Measurements from ENCODE around the gene LYRM4.

Gene LYRM4

DNA sequence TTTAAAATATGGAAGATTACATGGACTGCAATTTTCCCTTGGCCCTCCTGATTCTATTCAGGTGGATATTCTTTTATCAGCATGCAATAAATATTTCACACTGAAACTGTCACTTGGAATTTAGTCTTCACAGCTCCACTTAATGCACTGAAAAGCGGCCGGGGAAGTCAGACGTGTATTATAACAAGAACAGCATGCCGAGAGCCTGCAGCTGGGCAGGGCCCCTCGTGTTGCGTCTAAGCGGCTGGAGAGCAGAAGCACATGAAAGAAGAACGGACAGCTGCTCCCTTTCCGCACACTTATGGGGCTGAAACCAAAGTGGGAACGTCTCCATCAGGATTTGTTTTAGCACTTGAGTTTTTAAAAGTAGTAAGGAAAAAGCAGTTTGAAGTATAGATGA lies 57.2 kb downstream of the LYRM4 start:
- no peak for DNase-seq

DNA sequence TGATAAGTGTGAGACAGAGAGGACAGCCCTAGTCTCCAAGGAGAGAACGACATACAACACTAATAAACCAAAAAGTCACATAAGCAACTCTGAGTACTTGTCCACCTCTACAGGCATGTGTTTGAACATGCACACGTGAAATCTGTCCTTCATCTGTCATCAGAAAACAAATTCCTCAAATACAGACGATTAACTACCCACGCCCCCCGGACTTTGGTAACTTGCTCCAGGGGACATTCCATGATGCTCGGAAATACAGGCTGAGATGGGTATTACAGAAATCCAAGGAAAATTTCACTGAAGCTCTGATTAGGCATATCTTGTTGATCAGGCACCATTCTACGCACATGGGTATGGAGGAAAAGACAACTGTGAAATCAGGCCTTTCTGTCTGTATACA lies 57.8 kb downstream of the LYRM4 start:
- DNase-seq = no peak

DNA sequence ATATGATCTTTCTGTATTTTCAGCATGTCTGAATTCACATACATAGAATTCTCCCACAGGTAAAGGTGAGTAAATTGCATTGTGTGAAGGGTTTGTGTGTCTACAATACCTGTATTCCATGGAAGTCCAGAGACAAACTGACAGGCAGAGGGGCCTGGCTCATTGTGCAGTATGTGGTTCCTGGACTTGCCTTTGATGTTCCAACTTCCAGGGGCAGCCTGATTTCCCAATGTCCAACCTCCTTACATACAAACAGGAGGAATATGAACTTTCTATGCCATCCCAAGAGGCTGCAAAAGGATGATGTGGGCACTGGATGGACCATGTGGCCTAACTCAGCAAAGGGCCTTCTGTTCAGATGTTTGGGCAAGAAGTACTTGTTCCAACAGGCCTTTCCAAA lies 58.5 kb downstream of the LYRM4 start:
- DNase-seq = no peak

DNA sequence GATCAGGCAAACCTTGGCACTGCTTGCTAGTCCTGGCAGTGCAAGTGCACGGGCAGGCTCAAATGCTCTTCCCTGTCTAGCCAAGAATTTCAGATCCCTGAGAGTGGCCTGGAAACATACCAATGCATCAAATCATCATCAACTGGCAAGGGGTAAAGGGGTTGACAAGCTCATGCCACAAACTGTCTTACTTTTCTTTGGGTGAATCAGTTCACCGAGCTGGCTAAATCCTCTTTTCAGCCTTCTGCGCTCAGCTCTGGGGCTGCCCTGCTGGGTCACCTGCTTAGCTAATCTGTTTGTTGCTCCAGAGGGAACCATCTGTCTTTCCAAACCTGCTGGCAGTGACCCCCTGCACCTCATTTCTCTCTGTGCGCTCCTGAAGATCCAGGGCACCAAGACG lies 59.5 kb downstream of the LYRM4 start:
- DNase-seq = no peak

DNA sequence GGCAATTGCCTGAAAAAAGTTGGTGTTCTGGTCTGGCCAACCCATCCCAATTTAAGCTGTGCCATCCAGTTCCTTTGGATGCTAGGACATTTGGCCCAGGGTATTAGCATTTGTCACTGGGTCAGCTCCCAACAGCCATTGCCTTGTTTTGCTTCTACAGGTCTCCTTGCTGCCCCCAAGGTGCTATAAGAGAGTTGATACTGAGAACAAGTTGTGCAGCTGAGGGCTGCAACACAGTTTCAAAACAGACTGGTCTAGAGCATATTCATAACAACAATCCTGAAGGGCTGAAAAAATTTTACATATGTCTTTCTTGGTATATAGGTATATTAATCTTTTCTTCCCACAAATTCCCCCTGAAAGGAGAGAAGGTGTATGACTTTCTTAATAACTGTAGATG lies 61.0 kb downstream of the LYRM4 start:
- no peak for DNase-seq

DNA sequence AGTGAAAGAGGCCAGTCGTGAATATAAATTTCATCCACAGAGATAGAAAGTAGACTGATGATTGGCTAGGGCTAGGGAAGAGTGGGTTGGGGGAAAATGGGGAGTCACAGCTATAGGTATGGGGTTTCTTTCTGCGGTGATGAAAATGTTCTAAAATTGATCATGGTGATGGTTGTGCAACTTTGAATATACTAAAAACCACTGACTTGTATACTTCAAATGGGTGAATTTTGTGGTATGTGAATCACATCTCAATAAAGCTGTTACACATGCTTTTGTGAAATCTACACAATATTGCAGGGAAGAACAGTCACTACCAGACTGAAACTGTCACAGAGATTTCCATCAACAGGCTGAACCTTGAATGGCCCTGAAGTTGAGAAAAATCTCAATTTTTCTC lies 61.5 kb downstream of the LYRM4 start:
- DNase-seq = no peak

DNA sequence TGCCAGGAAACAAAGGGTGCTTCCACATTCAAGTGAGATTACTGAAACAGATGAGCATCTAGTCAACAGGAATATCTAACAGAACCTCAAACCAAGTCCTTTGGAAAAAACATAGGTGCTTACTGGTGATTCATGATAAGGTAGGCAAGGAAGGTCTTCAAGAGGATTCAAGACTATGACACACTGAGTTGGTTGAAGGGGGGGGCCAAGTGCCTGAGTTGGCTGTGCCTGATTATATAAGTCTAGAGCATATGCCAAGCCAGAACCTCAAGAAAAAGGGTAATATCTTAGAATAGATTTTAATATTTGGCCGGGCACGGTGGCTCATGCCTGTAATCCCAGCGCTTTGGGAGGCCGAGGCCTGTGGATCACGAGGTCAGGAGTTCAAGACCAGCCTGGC lies 63.7 kb downstream of the LYRM4 start:
- no peak for DNase-seq

DNA sequence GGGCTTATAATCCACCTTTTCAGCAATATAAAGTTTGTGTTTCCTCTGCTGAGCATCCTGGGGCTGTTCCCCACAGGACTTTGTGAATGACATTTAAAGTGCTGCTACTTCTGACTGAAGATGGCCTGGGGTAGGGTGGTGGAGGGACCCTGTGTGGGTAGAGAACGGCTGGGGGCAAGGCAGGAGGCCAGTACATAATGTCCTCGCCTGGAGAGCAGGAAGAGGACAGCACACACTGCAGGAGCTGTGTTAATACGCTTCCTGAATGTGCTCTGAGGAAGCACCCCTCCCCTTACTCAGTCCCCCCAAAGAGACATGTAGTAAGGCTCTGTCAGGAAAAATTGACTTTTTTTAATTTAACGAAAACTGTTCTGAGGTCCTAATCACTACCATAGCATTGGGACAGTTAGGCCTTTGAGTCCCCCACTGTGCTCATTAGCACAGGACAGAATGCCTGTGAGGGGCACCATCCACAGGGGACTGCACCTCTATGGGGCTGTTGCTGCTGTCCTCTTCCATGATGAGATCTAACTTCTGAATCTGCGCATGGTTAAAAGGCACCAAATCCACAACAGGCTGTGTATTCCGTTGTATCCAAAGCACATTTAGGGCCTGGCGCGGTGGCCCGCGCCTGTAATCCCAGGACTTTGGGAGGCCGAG lies 68.5 kb downstream of the LYRM4 start:
- no peak for DNase-seq

DNA sequence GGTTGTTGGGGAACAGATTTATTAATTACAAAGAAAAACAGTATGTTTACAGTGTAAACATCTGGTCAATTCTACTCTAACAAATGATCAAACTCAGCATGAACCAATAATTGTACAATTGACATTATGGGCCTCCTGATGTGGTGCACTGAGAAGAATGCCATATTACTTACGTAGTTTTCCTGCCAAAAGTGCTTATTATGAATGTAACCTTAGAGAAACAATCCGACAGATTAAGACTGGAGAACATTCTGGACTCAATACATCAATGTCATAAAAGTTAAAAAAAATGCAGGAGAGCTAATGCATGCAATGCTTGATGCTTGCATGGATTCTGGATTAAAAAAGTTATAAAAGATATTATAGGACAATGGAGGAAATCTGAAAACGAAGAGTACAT lies 69.0 kb downstream of the LYRM4 start:
- no peak for DNase-seq

DNA sequence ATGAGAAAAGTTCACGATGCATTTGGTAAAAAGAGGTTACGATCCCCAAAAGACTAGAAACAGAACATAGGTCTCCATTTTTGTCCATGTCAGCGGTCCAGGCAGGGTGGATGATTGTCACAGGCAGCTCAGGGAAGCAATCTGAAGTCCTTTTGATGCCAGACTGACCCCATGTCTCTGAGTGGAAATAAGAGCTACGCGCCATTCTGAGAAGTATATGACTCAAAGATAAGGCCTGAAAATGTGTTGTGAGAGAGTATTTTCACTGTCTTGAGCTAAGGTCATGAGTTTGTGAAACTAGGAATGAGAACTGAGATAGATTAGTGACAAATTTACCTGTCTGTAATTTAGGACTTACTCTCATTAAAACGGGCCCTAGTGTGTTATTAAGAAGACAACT lies 69.5 kb downstream of the LYRM4 start:
- DNase-seq = no peak

DNA sequence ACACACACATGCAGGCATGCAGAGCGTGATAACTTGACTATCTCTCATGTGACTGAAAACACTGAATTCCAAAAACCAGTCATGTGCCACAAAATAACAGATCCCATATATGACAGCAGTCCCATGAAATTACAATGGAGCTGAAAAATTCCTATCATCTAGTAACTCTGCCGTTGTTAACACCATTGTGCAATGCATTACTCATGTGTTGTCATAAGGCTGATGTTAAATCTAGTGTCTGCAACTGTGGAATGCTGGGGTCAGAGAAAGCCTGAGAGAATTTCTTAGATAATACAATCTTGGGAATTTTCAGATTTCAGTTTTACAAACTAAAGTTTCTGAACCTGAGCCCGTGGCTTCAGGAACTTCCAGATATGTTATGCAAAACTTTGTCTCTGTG lies 70.2 kb downstream of the LYRM4 start:
- DNase-seq = peak; percentile 93

DNA sequence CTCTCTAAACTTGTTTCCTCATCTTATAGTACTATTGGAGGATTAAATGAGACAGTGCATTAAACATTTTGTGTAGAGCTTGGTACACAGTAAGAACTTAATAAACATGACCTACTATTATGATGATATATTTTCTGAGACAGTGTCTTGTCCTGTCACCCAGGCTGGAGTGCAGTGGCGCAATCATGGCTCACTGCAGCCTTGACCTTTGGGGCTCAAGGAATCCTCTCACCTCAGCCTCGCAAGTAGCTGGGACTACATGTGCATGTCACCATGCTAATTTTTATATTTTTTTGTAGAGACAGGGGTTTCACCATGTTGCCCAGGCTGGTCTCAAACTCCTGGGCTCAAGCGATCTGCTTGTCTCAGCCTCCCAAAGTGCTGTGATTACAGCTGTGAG lies 72.1 kb downstream of the LYRM4 start:
- no peak for DNase-seq

DNA sequence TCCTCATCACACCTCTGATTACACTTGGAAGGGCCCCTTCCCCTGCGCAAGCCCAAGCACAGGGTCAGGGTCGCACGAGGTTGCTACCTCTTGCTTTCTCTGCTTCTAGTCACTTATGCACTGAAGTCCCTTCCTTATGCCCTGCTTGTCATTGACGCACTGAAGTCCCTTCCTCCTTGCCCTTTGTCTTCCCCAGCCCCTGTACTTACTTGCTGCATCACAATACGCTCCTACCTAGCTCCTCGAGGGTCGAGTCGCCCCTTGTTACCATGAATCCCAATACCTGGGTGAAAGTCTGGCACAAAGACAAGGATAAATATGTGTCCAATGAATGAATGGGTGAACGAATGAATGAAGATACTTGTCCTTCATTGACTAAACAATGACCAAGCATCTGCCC lies 75.9 kb downstream of the LYRM4 start:
- DNase-seq = no peak

DNA sequence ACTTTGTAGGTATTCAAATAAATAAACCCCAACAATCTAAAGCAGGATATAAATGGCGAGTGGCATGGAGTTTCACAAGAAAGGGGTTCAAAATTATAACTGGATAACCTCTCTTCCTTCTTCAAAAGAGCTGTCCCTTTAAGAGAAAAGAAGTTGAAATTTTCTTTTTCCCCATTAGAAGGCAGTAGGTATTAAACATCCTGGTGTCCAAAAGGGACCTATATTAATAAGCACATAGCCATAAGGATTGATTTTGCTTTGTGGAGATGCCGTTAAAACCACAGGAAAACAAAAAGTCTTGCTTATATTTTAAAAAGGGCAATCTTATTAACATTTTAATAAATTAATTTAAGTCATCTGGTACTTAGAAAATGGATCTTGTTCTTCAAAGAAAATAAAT lies 76.5 kb downstream of the LYRM4 start:
- DNase-seq = peak; percentile 22

DNA sequence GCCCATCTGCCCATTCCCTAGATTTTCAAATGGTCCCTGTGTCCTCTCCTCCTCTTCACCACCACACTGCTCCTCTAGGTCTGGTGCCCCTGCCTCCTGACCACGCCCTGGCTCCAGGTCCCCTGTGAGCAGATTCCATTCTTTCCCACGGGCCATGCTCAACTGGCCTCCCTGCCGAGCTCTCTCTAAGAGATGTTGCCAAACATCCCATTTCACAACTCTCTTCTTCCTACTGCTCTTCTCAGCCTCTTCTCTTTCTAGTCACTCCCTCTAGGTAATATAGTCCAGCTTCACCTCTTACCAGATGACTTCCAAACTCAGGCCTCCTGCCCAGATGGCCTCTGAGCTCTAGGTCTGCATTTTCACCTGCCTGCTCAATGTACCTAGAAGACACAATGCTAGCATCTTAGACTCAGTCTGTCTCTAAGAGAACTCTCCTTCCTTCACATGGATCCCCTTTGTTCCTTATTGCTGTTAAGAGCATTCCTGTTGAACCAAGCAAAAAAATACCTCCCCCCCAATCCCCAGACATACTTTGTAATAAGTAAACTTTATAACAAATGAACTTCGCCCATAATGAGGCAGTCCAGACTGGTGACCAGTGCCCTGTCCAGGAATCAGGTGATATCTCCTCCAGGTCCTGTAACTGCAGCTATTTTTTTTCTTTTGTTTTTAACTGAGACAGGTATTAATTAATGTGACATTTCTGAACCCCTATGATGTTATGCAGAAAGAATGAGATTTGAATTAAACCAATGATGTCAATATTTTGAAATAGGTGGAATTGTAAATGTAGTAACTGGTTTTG lies 79.0 kb downstream of the LYRM4 start:
- no peak for DNase-seq

DNA sequence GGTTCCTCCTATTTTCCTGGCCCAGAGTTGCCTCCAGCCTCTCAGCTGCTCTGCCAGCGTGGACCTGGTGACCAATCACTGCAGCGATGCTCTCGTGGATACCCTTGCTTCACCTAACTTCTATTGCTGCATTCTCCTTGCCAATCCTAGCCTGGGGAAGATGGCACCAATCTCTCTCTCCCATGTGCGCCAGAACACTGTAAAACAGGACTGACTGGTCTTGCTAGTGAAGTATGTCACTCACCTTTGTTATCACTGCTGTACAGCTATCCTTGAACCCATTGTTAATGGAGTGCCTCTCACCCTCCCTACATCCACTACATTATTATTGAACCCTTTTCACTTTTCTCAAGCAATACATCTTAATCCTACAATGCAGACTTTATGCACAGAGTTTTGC lies 80.1 kb downstream of the LYRM4 start:
- no peak for DNase-seq

DNA sequence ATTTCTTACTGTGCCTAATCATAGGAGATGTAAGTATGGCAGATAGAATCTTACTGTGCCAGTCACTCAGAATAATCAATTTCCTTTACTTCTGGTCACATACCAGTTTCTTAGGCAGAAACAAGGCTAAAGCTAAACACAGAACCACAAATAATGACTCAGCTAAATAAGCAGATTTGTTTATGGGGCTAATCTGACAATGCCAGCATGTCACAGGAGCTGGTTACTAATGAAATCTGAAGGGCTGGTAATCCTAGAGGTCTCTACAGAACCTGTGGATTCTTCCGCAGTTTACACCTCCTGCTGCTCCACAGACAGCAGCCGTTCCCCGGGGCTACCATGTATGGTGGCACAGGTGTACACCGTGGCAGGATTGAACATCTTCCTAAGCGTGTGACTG lies 80.8 kb downstream of the LYRM4 start:
- DNase-seq = peak; percentile 15

DNA sequence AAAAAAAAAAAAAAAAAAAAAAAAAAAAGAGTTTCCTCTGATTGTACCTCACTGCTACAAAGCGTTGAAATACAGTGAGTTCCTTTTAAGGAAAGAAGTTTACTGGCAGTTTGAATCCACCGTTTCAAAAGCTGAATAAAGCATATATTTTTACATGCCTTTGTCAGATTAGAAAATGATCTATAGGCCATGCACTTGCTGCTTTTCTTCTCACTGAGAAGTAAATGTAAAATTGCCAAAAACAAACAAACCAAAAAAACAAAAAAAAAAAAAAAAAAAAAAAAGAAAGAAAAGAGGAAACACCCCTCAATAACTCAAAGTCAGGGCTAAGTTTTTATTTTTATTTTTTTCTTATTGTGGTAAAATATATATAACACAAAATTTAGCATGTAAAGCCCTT lies 81.9 kb downstream of the LYRM4 start:
- no peak for DNase-seq

DNA sequence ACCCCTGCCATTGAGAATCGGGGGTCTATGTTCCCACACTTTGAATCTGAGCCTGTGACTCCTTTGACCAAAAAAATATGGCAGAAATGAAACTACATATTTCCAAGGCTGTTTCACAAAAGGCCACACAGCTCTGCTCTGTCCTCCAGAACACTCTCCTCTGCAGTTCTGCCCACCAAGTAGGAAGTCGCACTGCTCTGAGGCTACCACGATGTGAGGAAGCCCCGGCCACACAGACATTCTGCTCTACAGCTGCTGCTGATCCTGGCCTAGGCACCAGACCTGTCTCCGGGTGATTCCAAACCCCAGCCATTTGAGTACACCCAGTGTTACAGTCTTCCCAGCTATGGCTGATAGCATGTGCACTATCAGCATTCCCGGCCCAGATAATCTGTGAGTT lies 85.1 kb downstream of the LYRM4 start:
- no peak for DNase-seq

DNA sequence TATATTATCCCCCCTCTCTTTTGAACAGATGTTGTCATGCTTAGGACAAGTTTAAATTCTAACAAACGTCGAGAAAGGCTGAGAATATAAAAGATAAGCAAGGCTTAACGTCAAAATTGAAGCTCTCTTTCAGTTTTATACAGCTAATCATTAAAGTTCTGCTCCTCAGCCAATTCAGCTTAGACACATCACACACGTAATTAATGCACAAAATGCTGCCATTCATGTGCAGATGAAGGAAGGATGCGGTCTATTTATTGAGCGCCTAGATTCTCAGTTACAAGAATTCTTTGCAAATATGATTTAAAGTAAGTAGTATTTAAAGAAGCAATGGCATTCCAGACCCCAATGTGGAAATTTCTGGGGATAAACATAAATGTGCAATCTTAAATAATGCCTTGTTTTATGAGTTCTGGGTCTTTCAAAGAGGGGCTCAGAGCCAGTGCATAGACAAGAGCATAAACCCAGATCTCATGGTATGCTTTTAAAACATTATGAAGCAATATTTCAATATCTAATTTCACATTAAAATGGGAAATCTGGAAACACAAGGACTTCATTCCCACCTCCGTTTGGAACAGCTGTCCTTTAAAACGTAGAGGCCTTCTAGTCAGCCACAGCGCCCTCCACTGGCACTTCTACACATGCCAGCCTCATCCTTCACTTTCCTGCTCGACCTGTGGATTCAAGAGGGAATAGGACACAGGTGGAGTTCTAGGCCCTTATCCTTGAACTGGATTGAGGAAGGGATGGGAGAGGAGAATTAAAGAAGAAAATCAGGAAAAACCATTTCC lies 85.8 kb downstream of the LYRM4 start:
- DNase-seq = no peak

DNA sequence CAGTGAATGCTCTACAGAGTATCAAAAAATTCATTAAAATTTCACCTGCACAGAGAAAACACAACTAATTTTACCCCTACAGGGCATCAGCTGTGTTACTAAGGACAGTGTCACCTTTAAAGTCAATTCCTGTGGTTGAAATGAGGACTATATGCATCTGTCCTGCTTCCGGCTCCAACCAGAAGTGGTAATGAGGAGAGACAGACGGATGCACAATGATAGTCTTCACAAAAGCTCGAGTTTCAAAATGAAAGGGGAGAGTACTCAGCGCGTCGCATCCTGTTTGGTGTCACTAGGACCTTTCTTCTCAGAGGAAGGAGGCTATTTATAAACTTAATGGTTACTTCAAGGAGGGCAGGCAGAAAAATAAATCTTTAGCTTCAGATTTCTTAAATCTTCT lies 86.5 kb downstream of the LYRM4 start:
- no peak for DNase-seq

DNA sequence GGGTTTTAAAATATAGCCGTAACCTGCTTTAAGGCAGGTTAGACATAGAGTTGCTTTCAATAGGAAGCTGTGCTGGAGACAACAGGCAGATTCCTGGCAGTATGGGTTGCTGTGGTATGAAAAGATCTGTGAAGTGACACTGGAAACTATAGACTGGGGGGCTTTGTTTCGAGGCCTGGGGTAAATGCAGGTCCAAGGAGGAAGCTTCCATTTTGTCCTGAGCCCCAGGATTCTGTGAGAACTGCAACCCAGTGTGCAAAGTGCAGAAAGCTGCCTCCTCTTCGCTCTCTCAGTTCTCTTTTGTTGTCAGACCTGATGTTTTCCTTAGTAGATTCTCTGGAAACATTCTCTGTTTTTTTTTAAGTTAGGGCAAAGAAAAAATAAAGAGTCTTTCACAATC lies 86.9 kb downstream of the LYRM4 start:
- no peak for DNase-seq

DNA sequence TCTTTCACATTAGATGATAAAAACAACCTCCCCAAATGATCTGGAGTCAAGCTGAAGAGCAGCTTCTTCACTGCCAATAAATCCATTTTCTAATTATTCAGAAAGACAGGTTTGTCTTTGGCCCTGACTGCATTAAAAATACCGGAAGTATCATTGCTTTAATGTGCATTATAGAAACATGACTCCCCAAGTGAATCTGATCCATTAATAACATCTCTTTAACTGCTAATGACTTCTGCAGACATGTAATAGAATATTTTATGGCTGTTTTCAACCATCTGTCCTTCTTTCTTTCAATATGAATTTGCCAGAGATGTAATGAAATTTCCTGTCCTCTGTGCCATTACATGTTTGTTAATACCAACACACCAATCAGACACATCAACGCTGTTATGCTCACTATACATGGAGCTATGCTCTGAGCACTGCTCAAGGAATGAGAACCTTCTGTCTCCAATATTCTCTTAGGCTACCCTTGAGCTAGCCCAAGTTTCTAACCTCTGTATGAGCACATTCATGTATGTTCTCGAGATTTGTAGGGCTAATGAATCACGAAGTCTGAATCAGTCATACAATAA lies 87.8 kb downstream of the LYRM4 start:
- DNase-seq = no peak

All from HCEC 1CT (cell line).